SW480 (cell line): ENCODE results near the gene EHD4.

ENCODE experiments used
- DNase-seq: peaks from one replicate; pipeline ENCODE4 v3.0.0-alpha.2; 2016; ENCODE audit warnings: low spot score

The EHD4 gene

DNA sequence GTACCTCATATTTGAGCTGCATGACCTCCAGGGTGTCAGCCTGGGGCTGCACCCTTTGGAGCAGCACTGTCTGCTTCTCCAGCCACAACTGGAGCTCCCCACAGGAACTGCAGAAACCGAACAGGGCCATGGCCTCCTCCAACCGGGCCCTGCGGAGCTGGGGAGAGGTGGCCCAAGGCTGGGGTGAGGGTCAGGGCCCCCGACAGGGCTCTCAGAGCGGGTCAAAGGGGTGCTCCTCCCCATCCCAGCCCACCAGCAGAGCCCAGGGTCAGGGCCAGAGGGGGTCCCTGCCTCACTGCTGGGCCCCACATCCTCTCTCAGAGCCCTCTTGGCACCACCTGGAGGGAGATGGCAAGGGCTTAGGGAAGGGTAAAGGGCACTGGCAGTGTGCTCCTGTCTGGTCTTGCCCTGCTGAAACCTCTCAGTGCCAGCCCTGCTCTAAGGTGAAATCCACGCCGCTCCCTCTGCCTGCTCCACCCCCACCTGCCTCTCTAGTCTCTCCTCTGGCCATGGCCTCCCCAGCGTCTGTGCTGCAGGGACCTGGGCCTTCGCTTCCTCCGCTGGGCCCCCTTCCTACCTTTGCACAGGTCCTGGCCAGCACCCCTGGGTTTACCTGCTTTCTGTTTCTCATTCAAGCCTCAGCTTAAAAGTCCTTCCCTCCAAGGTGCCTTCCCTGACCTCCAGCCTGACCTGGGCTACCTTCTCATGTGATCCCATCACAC is 92.0 kb downstream of the EHD4 start:
- no peak for DNase-seq

DNA sequence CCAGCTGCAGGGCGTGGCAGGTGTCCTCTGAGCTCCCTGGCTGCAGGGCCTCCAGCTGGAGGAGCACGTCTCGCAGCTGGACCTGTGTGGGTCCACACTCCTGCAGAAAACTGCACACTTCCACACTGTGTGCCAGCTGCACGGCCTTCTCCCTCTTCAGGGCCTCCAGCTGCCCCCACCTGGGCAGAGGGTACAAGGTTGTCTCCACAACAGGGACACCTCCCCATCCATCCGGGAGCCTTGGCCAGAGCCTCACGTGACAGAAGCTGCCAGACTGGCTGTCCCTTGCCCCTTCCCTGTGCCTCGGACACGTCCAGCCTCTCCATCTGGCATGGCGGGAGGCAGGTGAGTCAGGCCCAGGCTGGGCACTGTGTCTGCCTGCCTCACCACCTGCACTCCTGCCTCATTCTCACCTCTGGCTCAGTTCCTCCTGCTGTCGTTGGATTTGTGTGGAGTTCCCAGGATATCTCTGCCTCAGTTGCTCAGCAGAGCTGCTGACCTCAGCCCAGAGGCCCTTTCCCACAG is 93.0 kb downstream of the EHD4 start:
- no peak for DNase-seq

DNA sequence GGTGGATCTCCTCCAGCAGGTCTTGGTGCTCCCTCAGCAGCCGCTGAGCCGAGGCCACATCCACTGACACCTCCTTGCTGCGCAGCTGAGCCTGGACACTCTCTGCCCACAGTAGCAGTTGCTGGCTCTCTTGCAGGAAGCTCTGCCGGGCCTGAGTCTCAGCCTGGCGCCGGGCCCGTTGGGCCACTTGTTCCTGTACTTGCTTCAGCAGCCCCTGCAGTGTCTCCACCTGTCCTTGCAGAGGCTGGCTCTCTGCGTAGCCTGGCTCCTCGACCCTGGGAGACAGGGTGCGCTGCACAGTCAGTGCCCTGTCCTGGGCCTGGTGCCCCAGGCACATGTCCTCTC is 94.0 kb downstream of the EHD4 start:
- no peak for DNase-seq

DNA sequence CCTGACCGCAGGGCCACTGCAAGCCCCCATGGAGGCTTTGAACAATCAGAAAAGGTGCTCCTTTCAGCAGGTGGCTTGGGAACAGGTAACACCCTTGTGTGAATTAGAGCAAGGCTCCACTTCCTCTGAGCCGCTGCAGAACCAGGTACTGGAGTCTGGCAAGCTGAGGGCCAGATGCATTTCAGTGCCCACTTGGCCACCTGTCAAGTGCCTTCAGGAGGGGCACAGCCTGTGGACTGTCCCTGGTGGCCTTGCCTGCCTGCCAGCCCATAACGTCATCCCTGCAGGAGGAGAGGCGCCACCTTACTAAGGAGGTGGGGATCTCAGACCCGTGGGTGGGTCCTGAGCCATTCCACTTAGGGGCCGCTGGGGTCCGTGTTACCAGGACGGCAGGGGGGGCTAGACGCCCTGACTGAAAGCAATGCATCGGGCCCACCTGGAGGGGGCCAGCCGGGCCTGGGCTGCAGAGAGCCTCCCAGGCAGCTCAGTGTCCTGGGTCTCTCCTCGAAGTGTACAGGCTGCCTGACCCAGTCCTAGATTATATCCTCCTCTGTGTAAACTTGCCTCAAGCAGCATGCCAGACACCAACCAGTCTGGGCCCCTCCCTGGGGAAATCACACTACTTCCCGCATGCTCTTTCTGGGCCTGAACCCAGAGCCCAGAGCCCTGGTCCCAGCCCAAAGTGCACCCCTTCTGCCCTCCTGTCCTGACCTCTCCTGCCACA is 94.6 kb downstream of the EHD4 start:
- no peak for DNase-seq

DNA sequence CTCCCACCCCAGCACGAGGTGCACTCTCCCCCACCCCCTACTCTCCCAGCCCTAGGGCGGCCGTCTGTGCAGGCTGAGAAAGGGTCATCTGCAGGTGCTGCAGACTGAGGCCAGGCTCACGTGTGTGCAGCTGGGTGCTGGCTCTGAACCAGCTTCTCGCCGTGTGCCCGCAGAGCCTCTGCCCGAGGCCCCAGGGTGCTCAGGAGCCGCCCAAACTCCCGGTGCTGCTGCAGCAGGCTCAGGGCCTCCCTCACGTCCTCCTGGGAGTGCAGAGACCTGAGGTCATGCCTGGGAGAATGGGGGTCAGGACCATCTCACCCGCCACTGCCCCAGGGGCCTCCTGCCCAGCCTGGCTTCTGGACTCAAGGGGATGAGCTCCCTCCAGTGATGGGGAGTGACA is 95.7 kb downstream of the EHD4 start:
- DNase-seq, result no peak

DNA sequence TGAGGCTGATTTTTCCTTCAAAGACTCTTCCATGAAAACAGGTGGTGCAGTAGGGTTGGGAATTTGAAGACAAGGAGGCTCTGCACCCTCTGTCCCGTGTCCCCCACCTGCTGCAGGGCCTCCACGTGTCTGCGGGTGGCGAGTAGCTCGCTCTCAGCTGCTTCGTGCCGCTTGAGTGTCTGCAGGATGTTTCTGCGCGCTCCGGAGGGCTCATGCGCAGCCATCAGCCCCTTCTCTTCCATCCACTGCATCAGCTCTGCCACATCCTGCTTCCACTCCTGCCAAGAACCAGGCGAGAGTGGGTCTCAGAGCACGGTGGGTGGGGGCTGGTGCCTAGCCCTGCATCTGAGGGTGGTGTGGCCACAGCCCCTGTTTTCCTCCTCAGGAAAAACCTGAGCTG is 96.3 kb downstream of the EHD4 start:
- no peak for DNase-seq

DNA sequence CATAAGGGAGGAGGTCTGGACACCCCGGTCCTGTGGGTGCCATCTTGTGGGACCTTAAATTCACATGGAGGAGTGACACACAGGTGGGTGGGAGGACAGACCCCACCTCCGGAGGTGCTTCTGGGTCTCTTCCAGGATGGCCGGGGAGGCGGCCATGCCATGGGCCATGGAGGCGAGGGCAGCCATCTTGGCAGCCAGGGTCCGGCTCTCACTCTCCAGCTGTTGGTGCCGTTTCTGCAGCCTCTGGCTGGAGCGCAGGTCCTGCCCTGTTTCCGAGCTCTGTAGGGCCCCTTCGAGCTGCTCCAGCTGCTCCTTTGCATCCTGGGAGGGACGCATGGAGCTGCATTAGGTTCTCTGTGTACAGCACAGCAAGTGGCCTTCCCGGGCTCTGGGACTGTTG is 97.6 kb downstream of the EHD4 start:
- DNase-seq, result no peak

DNA sequence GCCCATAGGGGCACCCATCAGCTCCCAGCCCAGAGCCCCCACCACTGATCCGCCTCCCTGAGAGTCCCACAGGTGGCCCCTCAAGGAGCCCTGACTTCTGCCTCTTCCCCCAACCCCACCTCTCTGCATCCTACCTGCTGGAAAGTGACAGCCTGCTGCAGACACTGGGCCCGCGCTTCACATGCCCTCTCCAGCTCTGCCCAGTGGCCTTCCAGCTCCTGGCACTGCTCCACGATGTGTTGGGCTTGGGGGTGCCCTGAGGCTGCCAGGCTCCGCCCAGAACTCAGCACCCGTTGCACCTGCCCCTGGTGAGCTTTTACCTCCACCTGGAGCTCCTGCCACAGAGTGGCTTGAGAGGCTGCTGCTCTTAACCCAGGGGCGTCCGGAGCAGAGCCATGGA is 98.6 kb downstream of the EHD4 start:
- DNase-seq, result no peak

DNA sequence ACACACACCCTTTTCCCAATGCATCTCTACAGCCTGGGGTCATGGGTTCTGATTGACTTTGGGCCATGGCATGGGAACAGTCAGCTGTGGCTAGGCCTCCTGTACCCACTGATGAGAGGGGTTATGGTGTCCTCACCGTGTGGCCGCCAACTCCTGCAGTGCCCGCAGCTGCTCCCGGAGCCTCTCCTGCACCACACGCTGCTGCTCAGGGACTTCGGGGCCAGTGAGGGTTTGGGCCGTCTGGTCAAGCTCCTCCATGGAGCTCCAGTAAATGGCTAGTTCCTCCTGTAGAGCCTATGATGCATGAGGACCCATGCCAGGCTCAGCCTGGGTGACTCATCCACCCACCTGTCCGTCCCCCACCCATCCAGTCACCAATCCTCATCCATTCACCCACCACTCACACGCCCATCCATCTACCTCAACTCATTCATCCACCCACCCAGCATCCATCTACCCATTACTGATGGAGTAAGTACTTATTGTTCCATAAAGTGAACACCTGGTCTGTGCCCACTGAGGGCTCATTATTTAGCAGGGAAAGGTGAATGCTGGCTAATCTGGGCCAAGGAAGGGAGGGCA is 100.1 kb downstream of the EHD4 start:
- no peak for DNase-seq

DNA sequence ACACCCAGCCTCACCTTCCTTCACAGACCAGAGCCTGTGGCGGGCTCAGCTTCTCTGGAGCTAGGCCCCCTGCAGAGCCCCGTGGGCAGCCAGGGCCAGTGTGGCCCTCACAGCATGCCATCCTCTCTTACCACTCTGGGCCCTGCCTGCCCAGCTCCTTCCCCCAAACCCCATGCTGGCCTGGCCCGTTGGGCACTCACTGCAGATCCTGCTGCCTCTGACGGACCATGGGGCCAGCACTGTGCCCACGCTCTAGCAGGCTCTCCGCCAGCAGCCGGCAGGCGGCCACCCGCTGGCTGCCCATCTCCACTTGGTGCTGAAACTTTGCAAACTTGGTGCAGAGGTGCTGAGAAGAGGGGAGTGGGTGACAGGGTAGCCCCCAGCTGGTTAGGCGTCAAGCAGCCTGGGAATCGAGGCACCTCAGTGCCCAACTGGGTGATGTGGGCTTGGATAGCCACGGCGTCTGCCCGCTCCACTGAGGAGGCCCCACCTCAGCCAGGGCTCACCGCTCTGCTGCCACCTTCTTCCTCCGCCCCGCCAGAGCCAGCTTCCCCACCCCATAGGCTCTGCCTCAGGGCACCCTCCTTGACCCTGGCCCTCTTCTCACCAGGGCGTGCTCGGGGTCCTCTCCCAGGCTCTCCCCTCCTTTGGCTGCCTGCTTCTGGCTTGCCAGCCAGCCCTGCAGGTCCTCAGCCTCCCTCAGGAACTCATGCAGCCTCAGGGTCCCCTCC is 101.0 kb downstream of the EHD4 start:
- no peak for DNase-seq

DNA sequence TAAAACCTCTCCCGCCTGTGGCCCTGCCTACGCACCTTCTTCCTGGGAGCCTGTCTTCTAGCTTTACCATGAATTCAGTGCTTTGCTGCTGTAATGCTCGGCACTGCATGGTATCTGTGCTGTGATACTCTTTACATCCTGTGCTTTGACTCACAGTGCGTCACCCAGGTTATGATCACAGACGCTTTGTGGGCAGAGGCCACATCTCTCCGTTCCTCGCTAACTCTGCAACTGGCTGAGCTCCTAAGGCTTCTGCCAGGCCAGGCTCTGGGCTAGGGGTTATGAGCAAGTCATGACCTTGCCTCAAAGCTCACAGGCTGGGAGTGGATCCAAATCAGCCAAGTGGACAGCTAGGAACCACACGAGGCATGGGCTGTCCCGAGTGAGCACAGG is 101.7 kb downstream of the EHD4 start:
- no peak for DNase-seq

DNA sequence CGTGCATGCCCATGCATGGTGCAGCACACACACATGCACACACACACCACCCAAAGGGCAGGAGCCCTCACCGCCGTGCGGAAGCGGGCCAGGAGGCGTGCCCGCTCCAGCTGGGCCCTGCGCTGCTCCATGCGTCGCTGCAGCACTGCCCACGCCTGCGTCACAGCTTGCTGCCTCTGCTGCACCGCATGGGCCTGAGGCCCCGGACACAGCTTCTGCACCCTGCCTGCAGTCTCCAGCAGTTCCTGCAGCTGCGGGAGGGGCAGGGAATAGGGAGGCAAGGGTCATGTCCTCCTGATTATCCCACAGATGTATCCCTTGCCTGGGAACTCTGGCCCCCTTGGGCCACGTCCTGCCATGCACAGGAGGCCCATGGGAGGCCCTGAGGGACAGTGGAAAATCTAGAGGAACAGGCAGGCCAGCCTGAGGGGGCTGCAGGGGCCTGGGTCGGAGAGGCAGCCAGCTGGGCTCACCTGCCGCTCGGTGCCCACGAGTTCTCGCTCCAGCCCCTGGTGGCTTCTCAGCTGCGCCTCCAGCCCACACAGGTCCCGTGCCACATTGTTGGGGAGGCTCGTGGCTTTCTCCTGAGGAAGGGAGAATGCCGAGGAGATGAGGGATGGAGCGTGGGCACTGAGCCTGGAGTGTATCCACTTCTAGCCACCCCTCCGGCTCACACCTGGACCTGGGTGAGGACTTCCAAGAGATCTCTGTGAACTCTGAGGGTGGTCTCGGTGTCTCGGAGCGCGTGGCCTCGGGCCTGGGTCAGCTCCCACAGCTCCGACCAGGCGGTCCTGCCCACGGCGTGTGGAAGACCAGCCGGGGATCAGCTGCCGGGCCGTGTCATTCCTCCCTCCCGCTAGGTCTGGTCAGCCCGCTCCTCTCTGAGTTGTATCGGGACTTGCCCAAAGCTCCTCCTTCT is 102.3 kb downstream of the EHD4 start:
- DNase-seq, result no peak

DNA sequence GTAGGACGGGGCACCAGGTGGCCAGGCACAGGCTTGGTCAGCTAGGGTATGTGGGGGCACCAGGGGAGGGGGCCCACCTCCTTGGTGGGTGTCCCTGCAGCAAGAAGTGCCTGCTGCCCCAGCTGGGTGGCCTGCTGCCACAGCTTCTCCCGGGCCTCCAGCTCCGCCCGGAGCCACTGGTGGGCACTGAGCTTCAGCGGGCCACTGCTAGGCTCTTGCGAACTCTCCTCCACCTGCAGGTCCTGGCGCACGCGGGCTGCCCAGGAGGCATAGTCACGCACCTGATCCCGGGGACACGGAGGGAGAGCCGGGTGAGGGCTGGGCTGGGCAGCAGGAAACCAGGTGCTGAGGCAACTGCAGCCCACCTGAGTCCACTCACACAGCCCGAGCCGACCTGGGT is 104.0 kb downstream of the EHD4 start:
- DNase-seq, result no peak

DNA sequence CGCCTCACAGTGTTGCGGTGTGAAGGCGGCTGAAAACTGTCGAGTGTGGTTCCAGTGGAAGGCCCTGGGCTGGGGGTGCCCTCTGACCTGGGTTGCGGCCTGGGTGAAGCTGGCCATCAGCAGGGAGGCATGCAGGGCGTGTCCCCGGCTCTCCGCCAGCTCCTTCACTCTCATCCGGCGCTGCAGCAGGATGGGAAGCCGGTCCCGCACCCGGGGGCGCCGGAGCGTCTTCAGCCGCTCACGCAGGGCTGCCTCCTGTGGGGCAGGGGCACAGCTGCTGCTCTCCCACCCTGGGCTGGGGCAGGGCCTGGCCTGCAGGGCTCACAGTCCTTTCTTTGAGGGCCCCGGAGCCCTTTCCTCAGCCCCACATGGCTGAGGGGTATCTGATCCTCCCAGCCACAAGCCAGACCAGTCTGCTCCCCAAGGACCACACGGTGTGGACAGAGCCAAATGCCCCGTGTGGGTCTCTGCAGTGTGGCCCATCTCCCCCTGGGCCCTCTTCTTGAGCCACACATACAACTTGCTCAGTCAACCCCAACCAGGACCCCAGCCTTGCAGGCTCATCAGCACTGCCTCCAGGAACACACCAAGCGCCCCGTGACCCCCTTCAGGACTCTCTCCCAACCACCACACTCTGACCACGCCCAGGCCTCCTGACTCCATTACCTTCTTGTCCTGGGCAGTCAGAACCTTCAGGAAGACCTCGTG is 105.3 kb downstream of the EHD4 start:
- DNase-seq, result no peak

DNA sequence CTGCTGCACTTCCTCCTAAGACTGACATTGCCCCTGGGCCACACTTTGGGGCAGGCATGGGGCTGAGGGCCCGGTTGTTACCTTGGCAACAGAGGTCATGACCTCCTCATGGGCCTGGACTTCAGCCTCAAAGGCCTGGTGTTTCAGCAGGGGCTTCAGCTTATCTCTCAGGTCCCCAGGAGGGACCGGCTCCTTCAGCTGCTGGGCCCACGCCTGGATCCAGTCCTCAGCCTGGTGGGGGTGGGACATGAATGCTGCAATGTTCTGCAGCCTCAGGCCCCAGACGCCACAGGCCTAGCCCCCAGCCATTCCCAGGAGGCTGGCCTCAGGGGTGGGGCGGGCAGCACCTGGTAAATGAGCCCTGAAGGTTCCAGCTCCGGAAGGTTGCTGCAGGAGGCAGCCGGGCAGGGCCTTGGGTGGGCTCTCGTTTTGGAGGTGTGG is 106.1 kb downstream of the EHD4 start:
- DNase-seq, result no peak

DNA sequence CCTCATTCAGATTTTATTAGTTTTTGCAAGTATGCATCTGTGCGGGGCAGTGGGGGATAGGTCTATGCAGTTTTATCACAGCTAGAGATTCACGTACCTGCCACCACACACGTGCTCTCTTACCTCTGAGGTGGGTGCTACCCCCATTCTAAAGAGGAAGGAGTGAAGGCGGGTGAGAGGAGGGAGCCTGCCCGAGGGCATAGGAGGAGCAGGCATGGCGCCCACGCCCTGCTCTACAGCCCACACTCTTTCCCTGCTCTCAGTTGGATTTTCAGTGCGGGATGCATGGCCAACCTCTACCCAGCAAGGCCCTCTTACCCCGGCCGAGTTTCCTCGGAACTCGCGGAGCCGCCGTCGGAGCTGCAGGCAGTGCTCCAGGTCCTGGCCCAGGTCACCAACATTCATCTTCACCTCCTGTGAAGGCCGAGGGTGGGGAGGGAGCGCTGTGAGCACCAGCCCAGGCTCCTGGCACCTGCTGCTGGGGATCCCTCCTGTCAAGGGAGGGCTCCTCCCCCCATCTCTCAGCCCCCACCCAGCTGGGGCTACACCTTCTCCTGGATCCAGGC is 106.8 kb downstream of the EHD4 start:
- DNase-seq, result no peak

DNA sequence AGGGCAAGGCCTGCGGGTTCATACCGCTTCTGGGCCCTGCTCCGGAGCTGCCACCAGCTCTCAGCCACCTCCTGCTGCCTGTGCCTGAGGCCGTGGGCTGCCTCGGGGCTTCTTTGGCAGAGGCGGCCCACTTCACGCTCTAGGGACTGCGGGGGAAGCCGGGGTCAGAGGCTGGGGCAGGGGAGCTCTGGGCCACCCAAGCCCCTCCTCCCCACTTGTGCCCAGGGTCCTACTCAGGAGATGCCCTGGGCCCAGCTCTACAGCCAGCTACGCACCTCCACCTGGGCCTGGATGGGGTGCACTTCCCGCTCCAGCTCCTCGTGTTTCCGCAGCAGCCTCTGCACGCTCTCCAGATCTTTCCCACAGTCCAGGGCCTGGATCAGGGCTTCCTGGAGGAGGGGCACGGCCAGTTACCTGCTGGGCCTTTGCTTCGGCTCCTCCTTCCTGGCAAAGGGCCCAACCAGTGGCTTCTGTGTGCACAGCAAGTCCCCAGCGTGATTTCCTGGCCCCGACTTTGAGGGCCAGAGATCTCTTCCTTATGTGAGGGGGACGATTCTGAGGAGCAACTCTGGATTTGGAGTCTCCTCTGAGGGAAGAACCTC is 109.7 kb downstream of the EHD4 start:
- no peak for DNase-seq

DNA sequence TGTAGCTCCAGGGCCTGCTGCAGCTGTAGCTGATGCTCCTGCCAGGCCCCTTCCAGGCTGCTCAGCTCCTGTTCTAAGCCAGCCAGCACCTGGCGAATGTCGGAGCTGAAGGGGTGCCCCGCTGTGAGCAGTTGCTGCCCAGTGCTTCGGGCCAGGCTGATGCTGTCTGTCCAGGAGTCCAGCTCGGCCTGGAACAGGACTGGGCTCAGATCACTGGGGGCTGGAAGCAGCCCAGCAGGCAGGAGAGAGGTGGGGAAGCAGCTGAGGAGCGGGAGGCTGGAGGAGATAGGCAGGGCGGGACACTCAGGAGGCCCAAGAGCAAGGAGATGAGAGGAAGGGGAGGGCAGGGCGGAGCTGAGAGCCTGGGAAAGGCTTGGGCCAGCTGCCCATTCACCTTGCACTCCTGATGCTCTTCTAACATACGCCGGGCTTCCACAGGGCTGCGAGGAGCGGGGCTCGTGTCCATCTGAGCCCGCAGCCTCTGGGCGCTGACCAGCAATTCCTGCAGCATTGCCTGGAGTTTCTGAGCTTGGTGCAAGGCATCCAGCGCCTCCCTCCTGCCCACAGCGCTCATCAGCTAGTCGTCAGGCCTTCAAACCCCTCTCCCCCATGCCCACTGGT is 110.5 kb downstream of the EHD4 start:
- DNase-seq, result no peak

DNA sequence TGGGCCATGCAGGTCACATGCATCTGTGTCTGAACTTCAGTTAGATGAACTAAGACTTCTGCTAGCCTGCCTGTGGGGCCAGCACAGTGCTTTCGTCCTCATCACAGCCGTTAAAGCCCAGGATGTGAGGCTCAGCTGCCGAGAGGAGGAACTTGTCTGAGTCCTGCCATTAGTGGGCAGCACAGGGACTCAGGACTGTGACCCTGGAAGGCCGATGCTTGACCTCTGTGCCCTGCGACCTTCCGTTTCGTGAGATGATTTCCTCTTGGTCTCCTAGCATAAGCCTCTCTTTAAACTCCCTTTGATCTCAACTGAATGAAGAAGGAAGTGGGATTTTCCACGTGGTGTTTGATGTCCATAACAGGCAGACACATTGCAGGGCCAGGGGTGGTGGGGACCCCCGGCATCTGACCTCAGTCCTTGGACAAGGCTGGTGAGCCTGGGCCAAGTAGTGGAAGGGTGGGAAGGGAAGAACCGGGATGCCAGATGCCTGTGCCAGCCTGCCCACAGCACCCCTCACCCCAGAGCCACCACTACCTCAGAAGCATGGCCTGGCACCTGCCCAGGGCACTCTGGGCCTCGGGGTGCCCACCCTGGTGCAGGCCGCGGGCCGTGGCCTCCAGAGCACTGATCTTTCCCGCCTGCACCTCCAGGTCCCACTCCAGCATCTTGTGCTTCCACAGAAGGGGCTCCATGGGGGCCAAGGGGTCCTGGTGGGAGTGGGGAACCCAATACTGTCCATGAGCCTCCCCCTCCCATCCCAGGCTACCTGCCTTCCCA is 112.1 kb downstream of the EHD4 start:
- no peak for DNase-seq
